K562 (cell line): ENCODE measurements around the gene ST6GALNAC5. TPM values are rescaled to one million over a fixed set of nuclear protein-coding genes. Genes with fewer than 3 reads are reported as not detected.

Source experiments
- ATAC-seq: fragments of 200-7000 bp; cut with Tn5 transposase; 3 replicates; pipeline ENCODE4 v1.9.1; 2020; ENCODE audit warnings: moderate library complexity
- BruUV-seq: library from RNA; stranded (reverse); fragments of 400-500 nt; replicated peaks from 2 replicates; lab custom pipeline; 2021; lab: Mats Ljungman, UMichigan
- CTCF ChIA-PET: fragments of 300-600 bp; formaldehyde crosslinking; extraction: SDS; loops from one replicate; lab custom pipeline; 2021; ENCODE audit warnings: low intra/inter-chr PET ratio; lab: Yijun Ruan, JAX
- POLR2A ChIA-PET: fragments of 300-600, 350-650 bp; sonication (Branson Sonifier 250); formaldehyde crosslinking; extraction: SDS; loops from one replicate; lab custom pipeline; 2021; ENCODE audit warnings: antibody characterized with exemption, inconsistent platforms; lab: Yijun Ruan, JAX
- DNase-seq, 4 experiments: peaks; one replicate each; pipeline versions ENCODE4 v3.0.0 to v3.0.0-alpha.2; 2011 to 2018; ENCODE audit warnings: low spot score in 3 of 4, mixed read lengths in 3 of 4; ENCODE audit errors: extremely low read depth in 1 of 4
- FAIRE-seq: peaks from 2 replicates; lab custom pipeline; 2011; peaks lifted over from hg19 to GRCh38; lab: Jason Lieb, UNC
- H2AFZ ChIP-seq: 2 replicates; pipeline ENCODE4 v1.6.0; 2011; ENCODE audit warnings: low read depth, low read length, control low read depth, inconsistent platforms
- H3K27ac ChIP-seq: fragments of 200-600 bp; 3 replicates; pipeline ENCODE4 v1.8.0; 2011; ENCODE audit warnings: low read depth, mild to moderate bottlenecking, control low read depth, inconsistent platforms, low read length, moderate library complexity, mixed read lengths; ENCODE audit errors: extremely low read depth
- H3K27me3 ChIP-seq, 2 experiments: fragments of 300-600 bp in 1 of 2; 2 replicates in 1 of 2; 3 replicates in 1 of 2; pipeline versions ENCODE4 v1.6.0 to v1.8.0; 2011; ENCODE audit warnings: inconsistent platforms in 2 of 2, low read length in 2 of 2, mild to moderate bottlenecking in 1 of 2, mixed read lengths in 1 of 2, moderate library complexity in 1 of 2; ENCODE audit not compliant: control insufficient read depth in 2 of 2, insufficient read depth in 2 of 2
- H3K36me3 ChIP-seq: fragments of 300-600 bp; 3 replicates; pipeline ENCODE4 v1.8.0; 2011; ENCODE audit warnings: mild to moderate bottlenecking, low read length, inconsistent platforms; ENCODE audit not compliant: control insufficient read depth, insufficient read depth
- H3K4me1 ChIP-seq, 2 experiments: fragments of 200-600 bp in 1 of 2; replicated peaks in 1 of 2; 2 replicates in 1 of 2; 3 replicates in 1 of 2; pipeline versions ENCODE4 v1.5.1 to v1.8.0; 2011; ENCODE audit warnings: inconsistent platforms in 2 of 2, low read length in 2 of 2, mild to moderate bottlenecking in 1 of 2, mixed read lengths in 1 of 2, moderate library complexity in 1 of 2; ENCODE audit not compliant: control insufficient read depth in 2 of 2, insufficient read depth in 2 of 2
- H3K4me2 ChIP-seq: 2 replicates; pipeline ENCODE4 v1.6.1; 2011; ENCODE audit warnings: low read length, control low read depth, inconsistent platforms, mixed read lengths; ENCODE audit not compliant: insufficient read depth
- H3K4me3 ChIP-seq: fragments of 200-600 bp; sonication (generic), shearing (Covaris generic); 2 replicates; pipeline ENCODE4 v1.5.1; 2016; ENCODE audit warnings: control low read depth, inconsistent platforms
- H3K79me2 ChIP-seq: fragments of 200-600 bp; 3 replicates; pipeline ENCODE4 v1.8.0; 2011; ENCODE audit warnings: low read length, inconsistent platforms; ENCODE audit not compliant: control insufficient read depth, insufficient read depth
- H3K9ac ChIP-seq, 2 experiments: 2 replicates each; pipeline versions ENCODE4 v1.6.0 to v1.6.1; 2011; ENCODE audit warnings: low read depth in 2 of 2, low read length in 2 of 2, control low read depth in 1 of 2, inconsistent platforms in 1 of 2, mild to moderate bottlenecking in 1 of 2, mixed read lengths in 1 of 2; ENCODE audit not compliant: insufficient read depth in 1 of 2
- H3K9me1 ChIP-seq: one replicate; pipeline ENCODE4 v1.6.0; 2011; ENCODE audit warnings: inconsistent platforms, mild to moderate bottlenecking, low read length, moderate library complexity; ENCODE audit not compliant: control insufficient read depth, insufficient read depth
- H3K9me3 ChIP-seq: replicated peaks from 2 replicates; pipeline ENCODE4 v1.5.1; 2011; ENCODE audit warnings: low read depth, low read length, inconsistent platforms; ENCODE audit not compliant: control insufficient read depth, insufficient read depth
- H4K20me1 ChIP-seq: replicated peaks from 2 replicates; pipeline ENCODE4 v1.6.1; 2011; ENCODE audit warnings: low read length, inconsistent platforms, mixed read lengths; ENCODE audit not compliant: control insufficient read depth, insufficient read depth
- ATF6 ChIP-seq: sonication (generic); formaldehyde crosslinking; IDR thresholded peaks from 2 replicates; pipeline ENCODE4 v1.4.0; 2020; ENCODE audit warnings: mild to moderate bottlenecking, missing genetic modification reagents
- BCL6 ChIP-seq: fragments of 250-450 bp; sonication (Bioruptor Pico); IDR thresholded peaks from 2 replicates; pipeline ENCODE4 v1.4.0; 2020
- HES1 ChIP-seq: fragments of 450-650 bp; IDR thresholded peaks from 2 replicates; pipeline ENCODE4 v1.6.1; 2016; ENCODE audit warnings: low read depth, mild to moderate bottlenecking, moderate library complexity
- HNRNPL ChIP-seq: fragments of 200-400 bp; formaldehyde crosslinking; IDR thresholded peaks from 2 replicates; pipeline ENCODE4 v1.6.1; 2017; ENCODE audit warnings: low read depth, mild to moderate bottlenecking, low read length
- MLX ChIP-seq, 2 experiments: fragments of 450-650 bp in 1 of 2; sonication (generic) in 1 of 2; formaldehyde crosslinking; conservative IDR thresholded peaks; 2 replicates each; pipeline versions ENCODE4 v1.4.0 to v1.8.1; 2020 to 2022; ENCODE audit warnings: mild to moderate bottlenecking in 1 of 2, missing genetic modification reagents in 1 of 2
- PHB2 ChIP-seq: fragments of 450-650 bp; IDR thresholded peaks from 2 replicates; pipeline ENCODE4 v1.6.1; 2017; ENCODE audit warnings: low read depth
- POLR2AphosphoS2 ChIP-seq: IDR thresholded peaks from 2 replicates; pipeline ENCODE4 v1.6.1; 2012; ENCODE audit warnings: low read length, improper control_type of control experiment
- WGBS: fragments of 100-300 bp; shearing (Covaris generic); methylation state at CpG from one replicate; pipeline ENCODE4 v1.1.6; 2016; ENCODE audit warnings: low coverage, mixed read lengths; ENCODE audit not compliant: insufficient coverage; ENCODE audit errors: missing lambda C conversion rate; 5-methylcytosine and 5-hydroxymethylcytosine counted together
- in situ Hi-C: fragments of 300-500 bp; cut with MboI; formaldehyde crosslinking; loops from 4 replicates; pipeline ENCODE4 v1.15.0; 2018; ENCODE audit warnings: inconsistent platforms, mixed read lengths
- intact Hi-C: fragments of 100-400 bp; cut with micrococcal nuclease; formaldehyde crosslinking; loops from 2 replicates; pipeline ENCODE4 v1.14.2; 2022
- polyA plus RNA-seq, 8 experiments: library from polyadenylated mRNA; depleted of rRNA in 4 of 8; stranded (reverse) in 5 of 8; unstranded in 3 of 8; fragments of >200 nt; fragmentation: Nextera tagmentation in 2 of 8; fragmentation: Illumina TruSeq in 1 of 8; extraction: Ambion mirVana in 2 of 8; extraction: Trizol in 1 of 8; gene quantifications; 2 replicates each; pipeline versions ENCODE4 v1.2.1 to v1.2.3, GENCODE V29; 2011 to 2014; ENCODE audit warnings: inconsistent platforms in 1 of 8, missing spikeins in 1 of 8
- total RNA-seq, 7 experiments: library from RNA; depleted of rRNA in 6 of 7; stranded (reverse); fragments of >200 nt in 6 of 7; fragmentation: Illumina TruSeq in 2 of 7; extraction: Trizol in 2 of 7; gene quantifications; 2 replicates each; pipeline versions ENCODE4 v1.2.1 to v1.2.3, GENCODE V29; 2011 to 2021; ENCODE audit warnings: low replicate concordance in 1 of 7

Gene ST6GALNAC5
- total and polyA plus RNA-seq, 9 of the 15 experiments (the other 6 are each of a cell fraction or from before 2014, with no cell fraction given) = 0.04 to 0.14 TPM; not detected in 7

- no peak for TF ChIP-seq POLR2AphosphoS2
- no peak for TF ChIP-seq MLX (CRISPR knock-in tag; conservative IDR thresholded peaks at IDR 0.05)
- no peak for TF ChIP-seq PHB2
Measured at GRCh38 chr1:76939050-76939816, 72.0 kb downstream of the ST6GALNAC5 start (continued).

- Histone ChIP-seq H3K4me1 (no peaks in the 10 kb centered on the region), H3K4me2 (no peak overlapping the region), H3K36me3 (no peaks in the 10 kb centered on the region), H3K4me3 (no peak overlapping the region), H3K9me3 (no peaks in the 10 kb centered on the region), H3K27me3 (no peaks in the 10 kb centered on the region), H3K79me2 (no peaks in the 10 kb centered on the region), H3K9me1 (no peaks in the 10 kb centered on the region), H2AFZ (no peak overlapping the region), H3K27ac (no peak overlapping the region), H3K9ac (no peak overlapping the region), H4K20me1 (no peaks in the 10 kb centered on the region)
- ChIA-PET POLR2A (no interaction called here), CTCF (no interaction called here)
- no peak for TF ChIP-seq BCL6 (CRISPR knock-in tag)
- no peak for TF ChIP-seq HNRNPL
- TF ChIP-seq ATF6 (CRISPR knock-in tag) = no peak
- no peak for TF ChIP-seq HES1
- DNase-seq = no peak
- intact Hi-C loops = no loop called here
- WGBS = 0% methylated on average over 5 of the region's 5 CpGs
- no peak for FAIRE-seq
- no peak for ATAC-seq
- in situ Hi-C loops = no loop called here
- no TSS peak for BruUV-seq
Measured at GRCh38 chr1:76939817-76940216, 72.5 kb downstream of the ST6GALNAC5 start.
